Fibroblast of pulmonary artery (primary cell): Measurements from ENCODE around the gene TMEM170B.

Source experiments
- DNase-seq: peaks from one replicate; pipeline ENCODE4 v3.0.0-alpha.2; 2010; ENCODE audit warnings: low read depth
- H3K4me3 ChIP-seq: replicated peaks from 2 replicates; pipeline ENCODE4 v1.5.1; 2011; ENCODE audit warnings: low read depth, mild to moderate bottlenecking, control low read depth, low read length, moderate library complexity
- CTCF ChIP-seq: IDR thresholded peaks from 2 replicates; pipeline ENCODE4 v1.5.1; 2011; ENCODE audit warnings: mild to moderate bottlenecking, control low read depth, low read length, inconsistent platforms; ENCODE audit errors: missing control alignments

The TMEM170B gene

GRCh38 chr6:11495565-11496145 is 41.9 kb upstream of the TMEM170B start:
- H3K4me3 ChIP-seq, result no peak overlapping the region
- no peak for DNase-seq
- no peak for TF ChIP-seq CTCF

- peak; percentile 93 for DNase-seq
- H3K4me3 ChIP-seq, result no peak overlapping the region
- peak; percentile 81 for TF ChIP-seq CTCF
Measured at GRCh38 chr6:11496152-11497060, 41.1 kb upstream of the TMEM170B start.

- DNase-seq, result no peak
- no peak for TF ChIP-seq CTCF
- H3K4me3 ChIP-seq, result no peak overlapping the region
Measured at GRCh38 chr6:11497107-11497506, 40.4 kb upstream of the TMEM170B start.

GRCh38 chr6:11497881-11498280 is 39.7 kb upstream of the TMEM170B start:
- no peak overlapping the region for H3K4me3 ChIP-seq
- TF ChIP-seq CTCF, result no peak
- DNase-seq, result no peak

GRCh38 chr6:11500008-11500407 is 37.5 kb upstream of the TMEM170B start:
- DNase-seq, result peak; percentile 86
- no peak overlapping the region for H3K4me3 ChIP-seq
- TF ChIP-seq CTCF, result no peak

- TF ChIP-seq CTCF, result no peak
- H3K4me3 ChIP-seq, result no peak overlapping the region
- DNase-seq, result no peak
Measured at GRCh38 chr6:11509471-11509870, 28.1 kb upstream of the TMEM170B start.

- no peak overlapping the region for H3K4me3 ChIP-seq
- no peak for DNase-seq
- TF ChIP-seq CTCF, result no peak
Measured at GRCh38 chr6:11514672-11515071, 22.9 kb upstream of the TMEM170B start.
